A673 (cell line): Measurements from ENCODE around the gene MRPL42. TPM values are rescaled to one million over a fixed set of nuclear protein-coding genes. Genes with fewer than 3 reads are reported as not detected.

Experiments used
- BruUV-seq: library from RNA; stranded (reverse); fragments of 400-500 nt; replicated peaks from 2 replicates; lab custom pipeline; 2021; lab: Mats Ljungman, UMichigan
- CTCF ChIA-PET: fragments of 300-600 bp; sonication (Branson Sonifier 250); formaldehyde crosslinking; loops from one replicate; lab custom pipeline; 2022; ENCODE audit warnings: antibody characterized with exemption; lab: Charles Lee
- POLR2A ChIA-PET: fragments of 300-600 bp; sonication (Branson Sonifier 250); formaldehyde crosslinking; loops from one replicate; lab custom pipeline; 2022; ENCODE audit warnings: antibody characterized with exemption; ENCODE audit not compliant: low non-redundant PET; lab: Charles Lee
- DNase-seq: peaks from one replicate; pipeline ENCODE4 v3.0.0-alpha.2; 2015; ENCODE audit warnings: low spot score
- H3K27ac ChIP-seq: fragments of 200-600 bp; sonication (generic); 2 replicates; pipeline ENCODE4 v1.5.1; 2016; ENCODE audit warnings: mixed run types, low read depth, mild to moderate bottlenecking, mixed read lengths, antibody characterized with exemption, low read length; ENCODE audit not compliant: poor library complexity, severe bottlenecking
- H3K27me3 ChIP-seq: fragments of 200-600 bp; sonication (generic); replicated peaks from 2 replicates; pipeline ENCODE4 v1.6.1; 2017; ENCODE audit warnings: mixed run types, low read depth, mild to moderate bottlenecking, mixed read lengths, antibody characterized with exemption, low read length; ENCODE audit not compliant: insufficient read depth, poor library complexity
- H3K36me3 ChIP-seq: fragments of 200-600 bp; sonication (generic); 2 replicates; pipeline ENCODE4 v1.6.1; 2016; ENCODE audit warnings: mixed run types, mild to moderate bottlenecking, mixed read lengths, antibody characterized with exemption, low read length; ENCODE audit not compliant: insufficient read depth, poor library complexity, severe bottlenecking
- H3K4me1 ChIP-seq: fragments of 200-600 bp; sonication (generic); 2 replicates; pipeline ENCODE4 v1.6.1; 2017; ENCODE audit warnings: mixed run types, mild to moderate bottlenecking, mixed read lengths, antibody characterized with exemption, low read length; ENCODE audit not compliant: insufficient read depth, poor library complexity, severe bottlenecking
- H3K4me3 ChIP-seq: fragments of 200-600 bp; sonication (generic); 2 replicates; pipeline ENCODE4 v1.5.1; 2016; ENCODE audit warnings: low read depth, mixed run types, mild to moderate bottlenecking, mixed read lengths, low read length; ENCODE audit not compliant: poor library complexity, severe bottlenecking
- H3K9me3 ChIP-seq: fragments of 200-600 bp; sonication (generic); 2 replicates; pipeline ENCODE4 v1.6.1; 2016; ENCODE audit warnings: mixed run types, low read depth, mild to moderate bottlenecking, mixed read lengths, antibody characterized with exemption, low read length; ENCODE audit not compliant: poor library complexity, severe bottlenecking
- CTCF ChIP-seq: fragments of 300-800, 200-600 bp; sonication (generic); conservative IDR thresholded peaks from 2 replicates; pipeline ENCODE4 v1.5.1; 2017; ENCODE audit warnings: low read depth, mild to moderate bottlenecking, antibody characterized with exemption, low read length, moderate library complexity, mixed read lengths
- EZH2 ChIP-seq: fragments of 200-600 bp; sonication (generic); IDR thresholded peaks from 2 replicates; pipeline ENCODE4 v1.6.1; 2017; ENCODE audit warnings: borderline replicate concordance, low read depth, mild to moderate bottlenecking, mixed read lengths, antibody characterized with exemption, low read length; ENCODE audit not compliant: poor library complexity, severe bottlenecking
- intact Hi-C: fragments of 100-400 bp; cut with micrococcal nuclease; formaldehyde crosslinking; loops from one replicate; pipeline ENCODE4 v1.10.0; 2022; ENCODE audit not compliant: unreplicated experiment
- total RNA-seq: library from RNA; stranded (reverse); gene quantifications from 2 replicates; pipeline ENCODE4 v1.2.3, GENCODE V29; 2021

MRPL42 gene
- total RNA-seq, 1 experiment from 2014 or later: 196 TPM

- intact Hi-C loops: loop anchor here (10.0 kb wide), 1 partner anchor 677 kb away; no protein-coding TSS in a partner anchor
- POLR2A ChIA-PET: interaction anchor here (0.6 kb wide), 1 partner anchor 23 kb away, joined by 3 read pairs; no protein-coding TSS in a partner anchor
- no peak overlapping the region for H3K27ac ChIP-seq
These were observed 39.3 kb upstream of the MRPL42 start for GRCh38 chr12:93427779-93428564.

GRCh38 chr12:93429448-93429847, 37.9 kb upstream of the MRPL42 start:
- TF ChIP-seq EZH2 (no peak), CTCF (no peak)
- no peaks in the 10 kb centered on the region for H3K36me3 ChIP-seq
- ChIA-PET CTCF (no interaction called here), POLR2A (no interaction called here)
- intact Hi-C loops: loop anchor here (10.0 kb wide), 1 partner anchor 675 kb away; no protein-coding TSS in a partner anchor
- BruUV-seq: no TSS peak
- no peaks in the 10 kb centered on the region for H3K27me3 ChIP-seq
- DNase-seq: no peak
- H3K4me3 ChIP-seq: no peak overlapping the region
- H3K4me1 ChIP-seq: peaks cover 31% of the 10 kb centered on the region
- no peak overlapping the region for H3K27ac ChIP-seq
- no peaks in the 10 kb centered on the region for H3K9me3 ChIP-seq

More at GRCh38 chr12:93427779-93428564, 39.3 kb upstream of the MRPL42 start:
- DNase-seq: no peak
- Histone ChIP-seq H3K36me3 (no peaks in the 10 kb centered on the region), H3K4me3 (no peak overlapping the region), H3K27me3 (no peaks in the 10 kb centered on the region), H3K9me3 (no peaks in the 10 kb centered on the region), H3K4me1 (peaks cover 44% of the 10 kb centered on the region)
- BruUV-seq: no TSS peak
- no peak for TF ChIP-seq CTCF
- no peak for TF ChIP-seq EZH2
- CTCF ChIA-PET: no interaction called here

GRCh38 chr12:93429852-93430251, 37.5 kb upstream of the MRPL42 start:
- no peaks in the 10 kb centered on the region for H3K9me3 ChIP-seq
- H3K27ac ChIP-seq: no peak overlapping the region
- DNase-seq: no peak
- no peaks in the 10 kb centered on the region for H3K36me3 ChIP-seq
- BruUV-seq: no TSS peak
- ChIA-PET POLR2A (no interaction called here), CTCF (no interaction called here)
- intact Hi-C loops: loop anchor here (10.0 kb wide), 1 partner anchor 675 kb away; no protein-coding TSS in a partner anchor
- no peak overlapping the region for H3K4me3 ChIP-seq
- no peaks in the 10 kb centered on the region for H3K27me3 ChIP-seq
- no peak for TF ChIP-seq CTCF
- TF ChIP-seq EZH2: no peak
- peaks cover 29% of the 10 kb centered on the region for H3K4me1 ChIP-seq
